SK-N-SH treated with all-trans-retinoic acid at 6 μM for 48 hours (cell line): ENCODE measurements around the gene FBXL16.
"Not testable (repeated sequence)": the region's sequence is repeated elsewhere in the genome, so short reads cannot be mapped to it uniquely, and the experiment has no call there.

Source experiments
- ATAC-seq: fragments of 200-7000 bp; cut with Tn5 transposase; 3 replicates; pipeline ENCODE4 v1.9.1; 2020; ENCODE audit warnings: mild to moderate bottlenecking, moderate library complexity
- CREB5 ChIP-seq: fragments of 250-450 bp; sonication (Bioruptor Pico); IDR thresholded peaks from 2 replicates; pipeline ENCODE4 v1.5.1; 2020; ENCODE audit warnings: low read depth, mild to moderate bottlenecking, moderate library complexity
- CSDC2 ChIP-seq: fragments of 250-450 bp; sonication (Bioruptor Pico); IDR thresholded peaks from 2 replicates; pipeline ENCODE4 v1.5.0; 2020; ENCODE audit warnings: mild to moderate bottlenecking, moderate library complexity
- GLIS3 ChIP-seq: fragments of 250-450 bp; sonication (Bioruptor Pico); IDR thresholded peaks from 2 replicates; pipeline ENCODE4 v1.5.0; 2020; ENCODE audit warnings: mild to moderate bottlenecking, moderate library complexity
- ISL1 ChIP-seq: fragments of 250-450 bp; sonication (Bioruptor Pico); IDR thresholded peaks from 2 replicates; pipeline ENCODE4 v2.1.2; 2022; ENCODE audit warnings: mild to moderate bottlenecking, moderate library complexity
- OSR1 ChIP-seq: fragments of 250-450 bp; sonication (Bioruptor Pico); IDR thresholded peaks from 2 replicates; pipeline ENCODE4 v1.8.0; 2022; ENCODE audit warnings: moderate library complexity, mild to moderate bottlenecking, inconsistent platforms
- PATZ1 ChIP-seq: fragments of 250-450 bp; sonication (Bioruptor Pico); IDR thresholded peaks from 2 replicates; pipeline ENCODE4 v1.8.0; 2020; ENCODE audit warnings: mild to moderate bottlenecking, moderate library complexity, borderline replicate concordance
- PPARA ChIP-seq: fragments of 250-450 bp; sonication (Bioruptor Pico); IDR thresholded peaks from 2 replicates; pipeline ENCODE4 v1.5.0; 2020; ENCODE audit warnings: mild to moderate bottlenecking, borderline replicate concordance
- RARB ChIP-seq: fragments of 250-450 bp; sonication (Bioruptor Pico); IDR thresholded peaks from 2 replicates; pipeline ENCODE4 v1.8.0; 2021; ENCODE audit warnings: mild to moderate bottlenecking, moderate library complexity
- TCF4 ChIP-seq: fragments of 250-450 bp; sonication (Bioruptor Pico); IDR thresholded peaks from 2 replicates; pipeline ENCODE4 v1.8.0; 2021; ENCODE audit warnings: mild to moderate bottlenecking, moderate library complexity, borderline replicate concordance
- TOX ChIP-seq: fragments of 250-450 bp; sonication (Bioruptor Pico); IDR thresholded peaks from 2 replicates; pipeline ENCODE4 v1.8.0; 2021; ENCODE audit warnings: mild to moderate bottlenecking, moderate library complexity, borderline replicate concordance
- ZC3H10 ChIP-seq: fragments of 250-450 bp; sonication (Bioruptor Pico); IDR thresholded peaks from 2 replicates; pipeline ENCODE4 v1.5.1; 2021; ENCODE audit warnings: mild to moderate bottlenecking, moderate library complexity
- ZNF565 ChIP-seq: fragments of 450-650 bp; formaldehyde crosslinking; conservative IDR thresholded peaks from 2 replicates; pipeline ENCODE4 v1.5.0; 2020; ENCODE audit warnings: low read depth, mild to moderate bottlenecking, moderate library complexity
- ZNF70 ChIP-seq: fragments of 450-650 bp; formaldehyde crosslinking; IDR thresholded peaks from 2 replicates; pipeline ENCODE4 v1.5.0; 2020; ENCODE audit warnings: mild to moderate bottlenecking, moderate library complexity
- ZNF8 ChIP-seq: fragments of 450-650 bp; formaldehyde crosslinking; IDR thresholded peaks from 2 replicates; pipeline ENCODE4 v1.5.0; 2020; ENCODE audit warnings: mild to moderate bottlenecking, moderate library complexity
- TF ChIP-seq, protein P1 (sequence below): fragments of 250-450 bp; sonication (Bioruptor Pico); IDR thresholded peaks from 2 replicates; pipeline ENCODE4 v1.8.0; 2021; ENCODE audit warnings: low read depth, mild to moderate bottlenecking, moderate library complexity, borderline replicate concordance
- TF ChIP-seq, protein P2 (sequence below): fragments of 250-450 bp; sonication (Bioruptor Pico); IDR thresholded peaks from 2 replicates; pipeline ENCODE4 v1.5.0; 2020; ENCODE audit warnings: mild to moderate bottlenecking, moderate library complexity

The FBXL16 gene

DNA sequence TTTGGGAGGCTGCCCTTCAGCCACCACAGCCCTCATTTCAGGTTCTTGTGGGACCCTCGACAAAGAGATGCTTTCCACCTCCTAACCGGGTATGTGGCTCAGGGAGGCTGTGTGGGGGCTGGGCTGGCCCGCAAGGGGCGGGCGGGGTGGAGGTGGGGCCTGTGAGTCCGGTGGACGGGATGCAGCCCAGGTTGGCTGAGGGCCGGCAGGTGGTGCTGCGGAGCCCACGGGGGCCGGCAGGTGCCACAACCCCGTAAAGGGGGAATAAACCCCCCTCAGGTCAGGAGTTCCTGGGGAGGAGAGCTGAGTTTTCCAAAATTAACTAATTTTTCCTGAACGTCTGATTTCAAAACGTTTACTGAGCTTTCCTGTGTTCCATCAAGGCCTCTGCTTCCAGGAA, 40.1 kb upstream of the FBXL16 start:
- peak; percentile 27; the same call in 2 of the 3 replicates for ATAC-seq

GRCh38 chr16:743794-744500, 38.3 kb upstream of the FBXL16 start:
- TF ChIP-seq, protein P1, sequence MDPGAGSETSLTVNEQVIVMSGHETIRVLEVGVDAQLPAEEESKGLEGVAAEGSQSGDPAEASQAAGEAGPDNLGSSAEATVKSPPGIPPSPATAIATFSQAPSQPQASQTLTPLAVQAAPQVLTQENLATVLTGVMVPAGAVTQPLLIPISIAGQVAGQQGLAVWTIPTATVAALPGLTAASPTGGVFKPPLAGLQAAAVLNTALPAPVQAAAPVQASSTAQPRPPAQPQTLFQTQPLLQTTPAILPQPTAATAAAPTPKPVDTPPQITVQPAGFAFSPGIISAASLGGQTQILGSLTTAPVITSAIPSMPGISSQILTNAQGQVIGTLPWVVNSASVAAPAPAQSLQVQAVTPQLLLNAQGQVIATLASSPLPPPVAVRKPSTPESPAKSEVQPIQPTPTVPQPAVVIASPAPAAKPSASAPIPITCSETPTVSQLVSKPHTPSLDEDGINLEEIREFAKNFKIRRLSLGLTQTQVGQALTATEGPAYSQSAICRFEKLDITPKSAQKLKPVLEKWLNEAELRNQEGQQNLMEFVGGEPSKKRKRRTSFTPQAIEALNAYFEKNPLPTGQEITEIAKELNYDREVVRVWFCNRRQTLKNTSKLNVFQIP, result no peak
- TF ChIP-seq CREB5 (no peak), GLIS3 (CRISPR knock-in tag) (no peak), RARB (CRISPR knock-in tag) (no peak), ZC3H10 (CRISPR knock-in tag) (no peak), PPARA (CRISPR knock-in tag) (no peak)
- TF ChIP-seq, protein P2, sequence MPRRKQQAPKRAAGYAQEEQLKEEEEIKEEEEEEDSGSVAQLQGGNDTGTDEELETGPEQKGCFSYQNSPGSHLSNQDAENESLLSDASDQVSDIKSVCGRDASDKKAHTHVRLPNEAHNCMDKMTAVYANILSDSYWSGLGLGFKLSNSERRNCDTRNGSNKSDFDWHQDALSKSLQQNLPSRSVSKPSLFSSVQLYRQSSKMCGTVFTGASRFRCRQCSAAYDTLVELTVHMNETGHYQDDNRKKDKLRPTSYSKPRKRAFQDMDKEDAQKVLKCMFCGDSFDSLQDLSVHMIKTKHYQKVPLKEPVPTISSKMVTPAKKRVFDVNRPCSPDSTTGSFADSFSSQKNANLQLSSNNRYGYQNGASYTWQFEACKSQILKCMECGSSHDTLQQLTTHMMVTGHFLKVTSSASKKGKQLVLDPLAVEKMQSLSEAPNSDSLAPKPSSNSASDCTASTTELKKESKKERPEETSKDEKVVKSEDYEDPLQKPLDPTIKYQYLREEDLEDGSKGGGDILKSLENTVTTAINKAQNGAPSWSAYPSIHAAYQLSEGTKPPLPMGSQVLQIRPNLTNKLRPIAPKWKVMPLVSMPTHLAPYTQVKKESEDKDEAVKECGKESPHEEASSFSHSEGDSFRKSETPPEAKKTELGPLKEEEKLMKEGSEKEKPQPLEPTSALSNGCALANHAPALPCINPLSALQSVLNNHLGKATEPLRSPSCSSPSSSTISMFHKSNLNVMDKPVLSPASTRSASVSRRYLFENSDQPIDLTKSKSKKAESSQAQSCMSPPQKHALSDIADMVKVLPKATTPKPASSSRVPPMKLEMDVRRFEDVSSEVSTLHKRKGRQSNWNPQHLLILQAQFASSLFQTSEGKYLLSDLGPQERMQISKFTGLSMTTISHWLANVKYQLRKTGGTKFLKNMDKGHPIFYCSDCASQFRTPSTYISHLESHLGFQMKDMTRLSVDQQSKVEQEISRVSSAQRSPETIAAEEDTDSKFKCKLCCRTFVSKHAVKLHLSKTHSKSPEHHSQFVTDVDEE (CRISPR knock-in tag), result no peak

More for the DNA sequence above, 40.1 kb upstream of the FBXL16 start:
- TF ChIP-seq CREB5, result no peak

DNA sequence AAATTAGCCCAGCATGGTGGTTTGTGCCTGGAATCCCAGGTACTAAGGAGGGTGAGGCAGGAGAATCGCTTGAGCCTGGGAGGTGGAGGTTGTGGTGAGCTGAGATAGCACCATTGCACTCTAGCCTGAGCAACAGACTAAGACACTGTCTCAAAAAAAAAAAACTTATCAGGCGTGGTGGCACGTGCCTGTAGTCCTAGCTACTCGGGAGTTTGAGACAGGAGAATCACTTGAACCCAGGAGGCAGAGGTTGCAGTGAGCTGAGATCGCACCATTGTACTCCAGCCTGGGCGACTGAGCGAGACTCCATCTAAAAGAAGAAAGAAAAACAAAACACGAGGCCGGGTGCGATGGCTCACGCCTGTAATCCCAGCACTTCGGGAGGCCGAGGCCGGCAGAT, 37.3 kb upstream of the FBXL16 start:
- ATAC-seq, result not testable (repeated sequence)

More at GRCh38 chr16:743794-744500, 38.3 kb upstream of the FBXL16 start:
- no peak for ATAC-seq

GRCh38 chr16:741986-742629, 36.5 kb upstream of the FBXL16 start:
- no peak for ATAC-seq
- TF ChIP-seq CSDC2 (CRISPR knock-in tag) (no peak), TCF4 (CRISPR knock-in tag) (no peak), PATZ1 (CRISPR knock-in tag) (no peak), ISL1 (no peak), ZNF70 (CRISPR knock-in tag) (no peak), OSR1 (CRISPR knock-in tag) (no peak), ZNF565 (no peak)

DNA sequence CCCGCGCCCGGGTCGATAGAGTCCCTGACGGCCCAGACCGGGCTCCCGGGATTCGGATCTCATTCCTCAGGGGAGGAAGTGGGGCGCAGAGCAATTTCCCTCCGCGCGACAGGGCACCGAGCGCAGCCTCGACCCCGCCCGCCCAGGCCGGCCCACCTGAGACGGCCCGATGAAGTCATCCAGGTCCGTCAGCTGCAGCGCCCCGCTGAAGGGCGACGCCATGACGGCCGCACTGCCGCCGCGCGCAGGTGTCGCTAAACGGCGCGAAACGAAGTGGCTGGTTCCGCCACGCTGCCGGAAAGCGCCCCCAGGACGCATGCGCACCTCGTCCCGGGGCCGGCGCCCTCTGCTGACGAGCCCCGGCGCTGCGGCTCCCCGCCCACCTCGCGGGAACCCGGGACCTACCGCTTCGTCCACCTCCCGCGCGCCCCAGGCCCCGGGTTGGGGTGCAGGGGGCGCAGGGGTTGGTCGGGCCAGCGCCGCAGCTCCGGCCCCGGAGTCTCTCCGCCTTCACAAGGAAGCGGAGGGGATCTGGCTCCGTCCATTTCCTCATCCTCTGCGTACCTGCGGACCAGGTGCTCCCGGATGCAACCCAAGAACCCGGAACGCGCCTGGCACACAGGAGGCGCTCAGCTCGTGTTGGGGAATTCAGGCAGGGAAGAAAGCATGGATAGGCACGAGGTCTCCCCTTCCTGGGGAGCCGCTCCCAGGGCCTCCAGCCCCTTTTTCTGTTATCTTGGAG, 35.3 kb upstream of the FBXL16 start, which contains the start of gene CIAO3:
Gene CIAO3 (minus strand): TSS at position 234 of the 742 bp plus-strand sequence. CDS start 12 bp downstream, at position 222.
- ATAC-seq, result peak; percentile 88
- TF ChIP-seq, protein P2 (CRISPR knock-in tag), result no peak
- TF ChIP-seq CREB5 (no peak), ZNF8 (CRISPR knock-in tag) (no peak), ZNF70 (CRISPR knock-in tag) (no peak), PPARA (CRISPR knock-in tag) (no peak), TOX (CRISPR knock-in tag) (no peak)
- TF ChIP-seq, protein P1, result no peak
